ENCODE measurements around the gene DOCK8. TPM values are rescaled to one million over a fixed set of nuclear protein-coding genes. Genes with fewer than 3 reads are reported as not detected.
"Not testable (repeated sequence)": the region's sequence is repeated elsewhere in the genome, so short reads cannot be mapped to it uniquely, and the experiment has no call there.

DOCK8 gene
- total RNA-seq, 3 donors from 2014 or later, result 18.4 to 34.1 (median 20.8) TPM

DNA sequence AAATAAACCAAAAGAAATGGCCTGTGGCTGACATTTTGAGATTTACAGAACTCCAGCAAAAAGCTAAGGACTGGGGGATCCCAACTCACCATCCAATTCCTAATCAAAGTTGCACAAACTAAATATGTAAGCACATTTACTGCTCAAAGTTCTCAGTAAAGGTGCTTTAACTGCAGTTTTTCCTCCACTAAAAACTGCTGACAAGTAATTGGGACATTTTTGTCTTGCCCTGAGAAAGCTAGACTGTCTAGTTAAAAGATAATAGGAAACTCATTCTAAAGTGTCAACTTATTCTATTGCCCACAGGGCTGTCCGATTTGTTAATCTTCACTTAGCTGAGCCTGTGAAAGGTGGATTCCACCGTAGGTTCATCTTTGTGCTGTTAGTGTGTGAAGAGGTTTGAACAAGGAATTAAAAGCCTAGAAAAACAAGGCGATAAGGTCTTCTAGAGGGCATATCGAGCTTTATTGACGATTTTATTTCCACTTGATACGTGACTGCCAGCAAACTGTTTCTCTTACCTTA is 1.0 kb downstream of the DOCK8 start:
- no peaks in the 10 kb centered on the region for H3K27me3 ChIP-seq
- intact Hi-C loops (cut with DNase I; ENCODE audit: low total_unique reads), result no loop called here
- peak overlapping the region; percentile 86 to 93 for H3K27ac ChIP-seq
- TF ChIP-seq POLR2A (IDR thresholded peaks at IDR 0.05) (no peak), POLR2AphosphoS5 (IDR thresholded peaks at IDR 0.05) (no peak)
- TF ChIP-seq, protein P1, sequence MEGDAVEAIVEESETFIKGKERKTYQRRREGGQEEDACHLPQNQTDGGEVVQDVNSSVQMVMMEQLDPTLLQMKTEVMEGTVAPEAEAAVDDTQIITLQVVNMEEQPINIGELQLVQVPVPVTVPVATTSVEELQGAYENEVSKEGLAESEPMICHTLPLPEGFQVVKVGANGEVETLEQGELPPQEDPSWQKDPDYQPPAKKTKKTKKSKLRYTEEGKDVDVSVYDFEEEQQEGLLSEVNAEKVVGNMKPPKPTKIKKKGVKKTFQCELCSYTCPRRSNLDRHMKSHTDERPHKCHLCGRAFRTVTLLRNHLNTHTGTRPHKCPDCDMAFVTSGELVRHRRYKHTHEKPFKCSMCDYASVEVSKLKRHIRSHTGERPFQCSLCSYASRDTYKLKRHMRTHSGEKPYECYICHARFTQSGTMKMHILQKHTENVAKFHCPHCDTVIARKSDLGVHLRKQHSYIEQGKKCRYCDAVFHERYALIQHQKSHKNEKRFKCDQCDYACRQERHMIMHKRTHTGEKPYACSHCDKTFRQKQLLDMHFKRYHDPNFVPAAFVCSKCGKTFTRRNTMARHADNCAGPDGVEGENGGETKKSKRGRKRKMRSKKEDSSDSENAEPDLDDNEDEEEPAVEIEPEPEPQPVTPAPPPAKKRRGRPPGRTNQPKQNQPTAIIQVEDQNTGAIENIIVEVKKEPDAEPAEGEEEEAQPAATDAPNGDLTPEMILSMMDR (IDR thresholded peaks at IDR 0.05), result no peak
- H3K36me3 ChIP-seq, result no peaks in the 10 kb centered on the region
- DNase-seq (ENCODE audit: low spot score in 2 of 2), result no peak
- H3K4me3 ChIP-seq, result peak overlapping the region; percentile 55 to 81 (median 79)
- H3K9me3 ChIP-seq, result no peaks in the 10 kb centered on the region
- peaks cover 0 to 3% of the 10 kb centered on the region in 2 donors for H3K4me1 ChIP-seq

GRCh38 chr9:216866-217265 is 2.2 kb downstream of the DOCK8 start:
- peak overlapping the region in 2 of 3 donors; percentile 39 to 79 for H3K4me3 ChIP-seq
- no peaks in the 10 kb centered on the region for H3K36me3 ChIP-seq
- H3K27me3 ChIP-seq, result no peaks in the 10 kb centered on the region
- peaks cover 0 to 3% of the 10 kb centered on the region in 2 donors for H3K4me1 ChIP-seq
- no peak for DNase-seq (ENCODE audit: low spot score in 2 of 2)
- no peak for TF ChIP-seq POLR2AphosphoS5 (IDR thresholded peaks at IDR 0.05)
- TF ChIP-seq, protein P1 (IDR thresholded peaks at IDR 0.05), result no peak
- TF ChIP-seq POLR2A (IDR thresholded peaks at IDR 0.05), result no peak
- H3K9me3 ChIP-seq, result no peaks in the 10 kb centered on the region
- intact Hi-C loops (cut with DNase I; ENCODE audit: low total_unique reads), result no loop called here
- peak overlapping the region in 1 of 2 donors; percentile 14 for H3K27ac ChIP-seq

DNA sequence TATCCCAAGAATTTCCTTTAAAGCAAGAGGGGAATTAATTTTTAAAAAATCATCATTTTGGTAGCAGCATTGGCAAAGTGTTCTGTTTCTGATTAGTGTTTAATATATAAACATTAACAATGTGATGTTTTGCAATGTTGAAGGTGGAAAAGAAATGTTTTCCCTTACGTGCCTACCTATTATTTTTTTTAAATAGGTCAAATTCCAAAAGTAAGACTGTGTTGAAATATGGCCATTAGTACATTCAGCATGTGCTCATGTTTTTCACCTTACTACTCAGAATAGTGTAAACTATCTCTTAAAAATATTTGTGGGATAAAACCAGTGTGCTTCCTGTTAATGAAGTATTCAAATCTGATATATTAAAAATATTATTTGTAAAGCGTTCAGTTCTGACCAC is 3.3 kb downstream of the DOCK8 start:
- H3K4me1 ChIP-seq, result peaks cover 3 to 7% of the 10 kb centered on the region in 2 donors
- TF ChIP-seq, protein P1 (IDR thresholded peaks at IDR 0.05), result no peak
- TF ChIP-seq POLR2A (IDR thresholded peaks at IDR 0.05) (no peak), POLR2AphosphoS5 (IDR thresholded peaks at IDR 0.05) (no peak)
- H3K27me3 ChIP-seq, result no peaks in the 10 kb centered on the region
- no peaks in the 10 kb centered on the region for H3K36me3 ChIP-seq
- no peak overlapping the region for H3K4me3 ChIP-seq
- intact Hi-C loops (cut with DNase I; ENCODE audit: low total_unique reads), result no loop called here
- DNase-seq (ENCODE audit: low spot score in 2 of 2), result no peak
- no peak overlapping the region for H3K27ac ChIP-seq
- H3K9me3 ChIP-seq, result no peaks in the 10 kb centered on the region

GRCh38 chr9:219036-219435 is 4.4 kb downstream of the DOCK8 start:
- H3K27ac ChIP-seq; H3K9me3 ChIP-seq; DNase-seq (ENCODE audit: low spot score in 2 of 2); H3K4me1 ChIP-seq; H3K27me3 ChIP-seq; H3K36me3 ChIP-seq; H3K4me3 ChIP-seq; intact Hi-C loops (cut with DNase I; ENCODE audit: low total_unique reads): not testable (repeated sequence)

- intact Hi-C loops (cut with DNase I; ENCODE audit: low total_unique reads), result no loop called here
- TF ChIP-seq POLR2A (IDR thresholded peaks at IDR 0.05) (no peak), POLR2AphosphoS5 (IDR thresholded peaks at IDR 0.05) (no peak)
- TF ChIP-seq, protein P1 (IDR thresholded peaks at IDR 0.05), result no peak
- no peaks in the 10 kb centered on the region for H3K9me3 ChIP-seq
- H3K27ac ChIP-seq, result no peak overlapping the region
- no peaks in the 10 kb centered on the region for H3K36me3 ChIP-seq
- no peak overlapping the region for H3K4me3 ChIP-seq
- DNase-seq (ENCODE audit: low spot score in 2 of 2), result no peak
- H3K27me3 ChIP-seq, result no peaks in the 10 kb centered on the region
- H3K4me1 ChIP-seq, result peaks cover 3 to 7% of the 10 kb centered on the region in 2 donors
Observed at GRCh38 chr9:219670-220365, 5.2 kb downstream of the DOCK8 start.
